Keratinocyte (primary cell): ENCODE data around the gene EIF2B1. TPM values are rescaled to one million over a fixed set of nuclear protein-coding genes. Genes with fewer than 3 reads are reported as not detected.

Experiments used
- DNase-seq: peaks from one replicate; pipeline ENCODE4 v3.0.0-alpha.2; 2011; ENCODE audit warnings: low read depth, missing footprints, low spot score
- FAIRE-seq: peaks from 2 replicates; lab custom pipeline; 2011; peaks lifted over from hg19 to GRCh38; lab: Jason Lieb, UNC
- H2AFZ ChIP-seq: 2 replicates; pipeline ENCODE4 v1.6.0; 2012; ENCODE audit warnings: low read length, control low read depth, inconsistent platforms; ENCODE audit not compliant: control insufficient read depth
- H3K27ac ChIP-seq: 2 replicates; pipeline ENCODE4 v1.5.1; 2011; ENCODE audit warnings: low read length; ENCODE audit not compliant: control insufficient read depth, insufficient read depth
- H3K27me3 ChIP-seq: 3 replicates; pipeline ENCODE4 v1.6.0; 2011; ENCODE audit warnings: low read length; ENCODE audit not compliant: control insufficient read depth, insufficient read depth; ENCODE audit errors: extremely low read depth
- H3K36me3 ChIP-seq, 2 experiments: 2 replicates in 1 of 2; 3 replicates in 1 of 2; pipeline ENCODE4 v1.5.1; 2011; ENCODE audit warnings: low read length in 2 of 2, mild to moderate bottlenecking in 1 of 2; ENCODE audit not compliant: control insufficient read depth in 2 of 2, insufficient read depth in 2 of 2; ENCODE audit errors: extremely low read depth in 1 of 2
- H3K4me1 ChIP-seq: 3 replicates; pipeline ENCODE4 v1.5.1; 2011; ENCODE audit warnings: low read length; ENCODE audit not compliant: control insufficient read depth, insufficient read depth; ENCODE audit errors: extremely low read depth
- H3K4me2 ChIP-seq: 3 replicates; pipeline ENCODE4 v1.6.0; 2011; ENCODE audit warnings: low read depth, low read length; ENCODE audit not compliant: control insufficient read depth, insufficient read depth; ENCODE audit errors: extremely low read depth
- H3K4me3 ChIP-seq, 3 experiments: fragments of 200-600 bp in 1 of 3; sonication (generic) in 1 of 3; 2 replicates in 2 of 3; 3 replicates in 1 of 3; pipeline ENCODE4 v1.5.1; 2011 to 2016; ENCODE audit warnings: low read length in 3 of 3, mild to moderate bottlenecking in 3 of 3, control low read depth in 2 of 3, inconsistent platforms in 1 of 3, low read depth in 1 of 3, mixed read lengths in 1 of 3, mixed run types in 1 of 3, moderate library complexity in 1 of 3; ENCODE audit not compliant: control insufficient read depth in 2 of 3, insufficient read depth in 2 of 3; ENCODE audit errors: extremely low read depth in 1 of 3
- H3K79me2 ChIP-seq: 2 replicates; pipeline ENCODE4 v1.6.0; 2012; ENCODE audit warnings: low read length; ENCODE audit not compliant: control insufficient read depth, insufficient read depth
- H3K9ac ChIP-seq: 3 replicates; pipeline ENCODE4 v1.6.0; 2011; ENCODE audit warnings: low read length; ENCODE audit not compliant: control insufficient read depth, insufficient read depth; ENCODE audit errors: extremely low read depth
- H3K9me1 ChIP-seq: 3 replicates; pipeline ENCODE4 v1.6.0; 2011; ENCODE audit warnings: low read length; ENCODE audit not compliant: control insufficient read depth, insufficient read depth; ENCODE audit errors: extremely low read depth
- H3K9me3 ChIP-seq: 2 replicates; pipeline ENCODE4 v1.5.1; 2012; ENCODE audit warnings: low read depth, low read length; ENCODE audit not compliant: control insufficient read depth
- H4K20me1 ChIP-seq: 3 replicates; pipeline ENCODE4 v1.6.0; 2011; ENCODE audit warnings: low read length; ENCODE audit not compliant: control insufficient read depth, insufficient read depth; ENCODE audit errors: extremely low read depth
- EZH2 ChIP-seq: IDR thresholded peaks from one replicate; pipeline ENCODE4 v1.6.1; 2012; ENCODE audit warnings: inconsistent platforms, mild to moderate bottlenecking, low read length, moderate library complexity
- dilution Hi-C: fragments of 300-500 bp; cut with MboI; formaldehyde crosslinking; loops from one replicate; pipeline ENCODE4 v1.7.0; 2020; ENCODE audit warnings: low sequenced_read_pairs; ENCODE audit not compliant: extremely low pct_ligation_motif_present
- polyA plus RNA-seq, 5 experiments: library from polyadenylated mRNA; depleted of rRNA in 3 of 5; stranded (reverse) in 3 of 5; stranded (forward) in 1 of 5; unstranded in 1 of 5; fragments of >200 nt; gene quantifications; 1 replicate in 1 of 5; 2 replicates in 3 of 5; 3 replicates in 1 of 5; pipeline versions ENCODE4 v1.2.1 to v1.2.3, GENCODE V29; 2011 to 2012; ENCODE audit warnings: missing spikeins in 2 of 5, low read depth in 1 of 5, low replicate concordance in 1 of 5
- TF ChIP-seq, protein P1 (sequence below), 3 experiments: IDR thresholded peaks in 1 of 3; conservative IDR thresholded peaks in 1 of 3; optimal IDR thresholded peaks in 1 of 3; 2 replicates in 2 of 3; 3 replicates in 1 of 3; pipeline versions ENCODE3 to v1.5.1; 2011; ENCODE audit warnings: low read length in 3 of 3, mild to moderate bottlenecking in 3 of 3, moderate library complexity in 2 of 3, control low read depth in 1 of 3, inconsistent platforms in 1 of 3; ENCODE audit not compliant: insufficient read depth in 2 of 3; ENCODE audit errors: extremely low read depth in 1 of 3

The EIF2B1 gene
- polyA plus RNA-seq, 1 donor (not counting 4 experiments of a cell fraction or from before 2014, with no cell fraction given), result 39.5 TPM

DNA sequence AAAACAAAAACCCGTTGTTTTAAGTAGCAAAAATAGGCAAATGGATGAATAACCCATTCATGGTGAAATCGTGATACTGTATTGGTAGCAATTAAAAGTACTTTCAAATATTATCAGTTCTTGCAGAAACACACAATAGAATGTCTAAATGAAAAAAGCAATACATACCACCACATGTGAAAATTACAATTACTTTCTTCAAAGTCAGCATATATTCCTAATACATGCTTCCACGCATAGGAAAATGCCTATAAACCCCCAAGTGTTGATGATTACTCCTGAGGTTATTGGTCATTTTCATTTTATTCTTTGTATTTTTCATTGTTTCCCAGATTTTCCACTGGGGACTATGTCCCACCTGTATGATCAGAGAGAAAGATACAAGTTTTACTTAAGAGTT is 16.3 kb downstream of the EIF2B1 start:
- H3K36me3 ChIP-seq, result peaks cover 39 to 48% of the 10 kb centered on the region in 2 experiments
- H3K9me3 ChIP-seq, result no peaks in the 10 kb centered on the region
- no peaks in the 10 kb centered on the region for H3K27me3 ChIP-seq

DNA sequence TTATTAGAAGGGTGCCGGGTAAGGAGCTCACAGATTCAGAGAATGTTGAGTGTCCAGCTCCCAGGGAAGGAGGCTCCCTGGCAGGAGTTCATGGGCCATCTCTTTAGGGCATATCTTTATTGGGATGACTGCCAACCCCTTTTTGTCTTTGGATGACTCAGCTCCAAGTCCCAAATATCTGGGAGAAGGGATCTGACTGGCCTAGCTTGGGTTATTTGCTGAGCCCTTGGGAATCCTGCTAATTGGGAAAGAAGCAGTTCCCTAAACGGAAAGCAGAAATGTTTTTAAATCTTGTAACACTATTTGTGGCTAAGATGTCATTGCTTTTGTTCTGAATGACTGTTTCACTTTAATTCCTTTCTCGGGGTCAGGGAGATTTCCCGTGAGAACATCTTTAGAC is 19.0 kb downstream of the EIF2B1 start:
- Histone ChIP-seq H3K9ac (no peak overlapping the region), H3K36me3 (peaks cover 37 to 54% of the 10 kb centered on the region in 2 experiments), H3K9me1 (no peaks in the 10 kb centered on the region), H3K79me2 (no peaks in the 10 kb centered on the region), H3K27me3 (no peaks in the 10 kb centered on the region), H3K4me1 (peaks cover 4% of the 10 kb centered on the region), H3K4me3 (no peak overlapping the region), H2AFZ (no peak overlapping the region), H3K9me3 (no peaks in the 10 kb centered on the region), H3K27ac (no peak overlapping the region), H3K4me2 (no peak overlapping the region), H4K20me1 (no peaks in the 10 kb centered on the region)
- no peak for TF ChIP-seq EZH2
- TF ChIP-seq, protein P1, sequence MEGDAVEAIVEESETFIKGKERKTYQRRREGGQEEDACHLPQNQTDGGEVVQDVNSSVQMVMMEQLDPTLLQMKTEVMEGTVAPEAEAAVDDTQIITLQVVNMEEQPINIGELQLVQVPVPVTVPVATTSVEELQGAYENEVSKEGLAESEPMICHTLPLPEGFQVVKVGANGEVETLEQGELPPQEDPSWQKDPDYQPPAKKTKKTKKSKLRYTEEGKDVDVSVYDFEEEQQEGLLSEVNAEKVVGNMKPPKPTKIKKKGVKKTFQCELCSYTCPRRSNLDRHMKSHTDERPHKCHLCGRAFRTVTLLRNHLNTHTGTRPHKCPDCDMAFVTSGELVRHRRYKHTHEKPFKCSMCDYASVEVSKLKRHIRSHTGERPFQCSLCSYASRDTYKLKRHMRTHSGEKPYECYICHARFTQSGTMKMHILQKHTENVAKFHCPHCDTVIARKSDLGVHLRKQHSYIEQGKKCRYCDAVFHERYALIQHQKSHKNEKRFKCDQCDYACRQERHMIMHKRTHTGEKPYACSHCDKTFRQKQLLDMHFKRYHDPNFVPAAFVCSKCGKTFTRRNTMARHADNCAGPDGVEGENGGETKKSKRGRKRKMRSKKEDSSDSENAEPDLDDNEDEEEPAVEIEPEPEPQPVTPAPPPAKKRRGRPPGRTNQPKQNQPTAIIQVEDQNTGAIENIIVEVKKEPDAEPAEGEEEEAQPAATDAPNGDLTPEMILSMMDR (optimal IDR thresholded peaks at IDR 0.05 in 1 of 3, IDR thresholded peaks at IDR 0.05 in 1 of 3, conservative IDR thresholded peaks at IDR 0.05 in 1 of 3; ENCODE audit: extremely low read depth in 1 of 3, insufficient read depth in 2 of 3, low read length in 3 of 3), result no peak
- no peak for DNase-seq
- FAIRE-seq, result no peak
- dilution Hi-C loops, result no loop called here

More for the DNA sequence above, 16.3 kb downstream of the EIF2B1 start:
- no peak for DNase-seq
- no peaks in the 10 kb centered on the region for H3K79me2 ChIP-seq
- H3K9ac ChIP-seq, result no peak overlapping the region
- no peaks in the 10 kb centered on the region for H4K20me1 ChIP-seq
- no peak overlapping the region for H3K4me3 ChIP-seq
- H2AFZ ChIP-seq, result no peak overlapping the region
- TF ChIP-seq, protein P1 (optimal IDR thresholded peaks at IDR 0.05 in 1 of 3, IDR thresholded peaks at IDR 0.05 in 1 of 3, conservative IDR thresholded peaks at IDR 0.05 in 1 of 3; ENCODE audit: extremely low read depth in 1 of 3, insufficient read depth in 2 of 3, low read length in 3 of 3), result no peak
- no peak for TF ChIP-seq EZH2
- no peak overlapping the region for H3K27ac ChIP-seq
- no peak for FAIRE-seq
- peaks cover 13% of the 10 kb centered on the region for H3K4me1 ChIP-seq
- H3K9me1 ChIP-seq, result no peaks in the 10 kb centered on the region
- dilution Hi-C loops, result no loop called here
- H3K4me2 ChIP-seq, result no peak overlapping the region
